Hepatocyte (in vitro differentiated cells): ENCODE measurements around the gene KCTD15. TPM values are rescaled to one million over a fixed set of nuclear protein-coding genes. Genes with fewer than 3 reads are reported as not detected.

Experiments used
- DNase-seq: peaks from one replicate; pipeline ENCODE4 v3.0.0-alpha.2; 2016; ENCODE audit warnings: low spot score
- H2AFZ ChIP-seq: fragments of 200-600 bp; sonication (generic); 2 replicates; pipeline ENCODE4 v1.6.0; 2016; ENCODE audit warnings: antibody characterized with exemption, mild to moderate bottlenecking
- H3K27ac ChIP-seq: fragments of 200-600 bp; sonication (generic); 2 replicates; pipeline ENCODE4 v1.5.1; 2016; ENCODE audit warnings: mild to moderate bottlenecking
- H3K27me3 ChIP-seq: fragments of 200-600 bp; sonication (generic); 2 replicates; pipeline ENCODE4 v1.6.1; 2016
- H3K36me3 ChIP-seq: fragments of 200-600 bp; sonication (generic); replicated peaks from 2 replicates; pipeline ENCODE4 v1.5.1; 2016; ENCODE audit warnings: low read depth; ENCODE audit not compliant: insufficient read depth
- H3K4me1 ChIP-seq: fragments of 200-600 bp; sonication (generic); 2 replicates; pipeline ENCODE4 v1.5.1; 2016; ENCODE audit warnings: mild to moderate bottlenecking, moderate library complexity; ENCODE audit not compliant: insufficient read depth
- H3K4me2 ChIP-seq: fragments of 200-600 bp; sonication (generic); 2 replicates; pipeline ENCODE4 v1.6.0; 2016
- H3K4me3 ChIP-seq: fragments of 200-600 bp; sonication (generic); 2 replicates; pipeline ENCODE4 v1.5.1; 2016; ENCODE audit warnings: mild to moderate bottlenecking
- H3K79me2 ChIP-seq: fragments of 200-600 bp; sonication (generic); 2 replicates; pipeline ENCODE4 v1.6.0; 2017; ENCODE audit warnings: mild to moderate bottlenecking
- H3K9me2 ChIP-seq: fragments of 200-600 bp; sonication (generic); replicated peaks from 2 replicates; pipeline ENCODE4 v1.6.0; 2017; ENCODE audit warnings: mild to moderate bottlenecking; ENCODE audit not compliant: insufficient read depth
- H3K9me3 ChIP-seq: fragments of 200-600 bp; sonication (generic); 2 replicates; pipeline ENCODE4 v1.5.1; 2016; ENCODE audit warnings: low read depth, mild to moderate bottlenecking
- H4K20me1 ChIP-seq: fragments of 200-600 bp; sonication (generic); 2 replicates; pipeline ENCODE4 v1.6.0; 2016; ENCODE audit warnings: mild to moderate bottlenecking; ENCODE audit not compliant: insufficient read depth, poor library complexity, severe bottlenecking
- CTCF ChIP-seq: fragments of 200-600 bp; sonication (generic); IDR thresholded peaks from 2 replicates; pipeline ENCODE4 v1.5.1; 2016; ENCODE audit warnings: antibody characterized with exemption, mild to moderate bottlenecking; ENCODE audit not compliant: poor library complexity
- EZH2 ChIP-seq: fragments of 200-600 bp; sonication (generic); IDR thresholded peaks from 2 replicates; pipeline ENCODE4 v1.6.1; 2016; ENCODE audit warnings: antibody characterized with exemption, mild to moderate bottlenecking, borderline replicate concordance
- EZH2phosphoT487 ChIP-seq: fragments of 200-600 bp; sonication (generic); IDR thresholded peaks from one replicate; pipeline ENCODE4 v1.6.1; 2018; ENCODE audit warnings: antibody characterized with exemption, mild to moderate bottlenecking, low read depth, moderate library complexity; ENCODE audit not compliant: unreplicated experiment, severe bottlenecking
- WGBS: methylation state at CpG from one replicate; pipeline ENCODE4 v1.1.6; 2016; ENCODE audit warnings: low lambda C conversion rate; ENCODE audit errors: missing lambda C conversion rate; 5-methylcytosine and 5-hydroxymethylcytosine counted together
- polyA plus RNA-seq: library from polyadenylated mRNA; unstranded; fragments of >200 nt; fragmentation: Nextera tagmentation; extraction: Ambion mirVana; gene quantifications from 2 replicates; pipeline ENCODE4 v1.2.1, GENCODE V29; 2016
- total RNA-seq: library from RNA; depleted of rRNA; stranded (reverse); fragments of >200 nt; gene quantifications from 2 replicates; pipeline ENCODE4 v1.2.3, GENCODE V29; 2014

The KCTD15 gene
- total and polyA plus RNA-seq, 2 experiments from 2014 or later: 10.1 to 55.8 TPM

GRCh38 chr19:33859016-33859415 lies 62.3 kb downstream of the KCTD15 start:
- Histone ChIP-seq H3K4me1 (no peaks in the 10 kb centered on the region), H3K4me2 (no peak overlapping the region), H2AFZ (no peak overlapping the region), H3K4me3 (no peak overlapping the region), H3K79me2 (no peaks in the 10 kb centered on the region), H3K36me3 (no peaks in the 10 kb centered on the region), H3K9me3 (no peaks in the 10 kb centered on the region), H3K27ac (no peak overlapping the region), H3K27me3 (no peaks in the 10 kb centered on the region), H3K9me2 (no peaks in the 10 kb centered on the region), H4K20me1 (no peaks in the 10 kb centered on the region)
- DNase-seq: no peak
- WGBS: 97% methylated on average over 15 of the region's 17 CpGs
- TF ChIP-seq CTCF: no peak
- no peak for TF ChIP-seq EZH2phosphoT487
- TF ChIP-seq EZH2: no peak

DNA sequence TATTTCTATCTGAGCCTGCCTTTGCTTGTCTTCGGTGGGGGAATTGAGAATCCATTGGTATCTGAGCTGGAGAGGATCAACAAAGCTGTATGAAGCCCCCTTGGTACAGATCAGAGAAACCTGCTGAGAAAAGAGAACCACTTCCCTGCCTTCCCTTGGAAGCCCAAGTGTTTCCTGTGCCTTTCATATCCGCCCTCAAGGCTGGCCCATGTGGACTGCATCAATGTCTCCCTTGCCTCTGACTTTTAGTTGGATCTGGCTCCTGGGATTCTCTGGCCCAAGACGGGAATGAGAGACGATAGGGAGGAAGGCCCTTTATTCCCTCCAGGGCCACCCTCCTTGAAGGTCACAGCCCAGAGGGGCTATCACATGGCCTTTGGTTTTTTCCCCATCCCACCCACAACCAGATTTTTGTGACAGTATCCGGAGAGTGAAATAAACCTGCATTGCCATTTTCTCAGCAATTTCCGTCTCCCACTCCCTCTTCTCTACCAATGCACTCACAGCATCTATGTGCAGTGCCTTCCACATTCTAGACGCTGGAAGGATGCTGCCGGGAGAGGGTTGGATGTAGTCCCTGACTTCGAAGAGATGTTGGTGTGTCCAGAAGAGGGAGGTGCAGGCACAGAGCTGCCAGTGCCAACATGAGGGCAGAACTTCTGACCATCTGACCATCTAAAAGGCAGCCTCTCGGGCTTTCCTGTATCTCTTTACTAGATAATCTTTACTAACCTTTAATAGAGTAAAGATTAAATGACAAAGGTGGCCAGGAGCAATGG lies 63.8 kb downstream of the KCTD15 start:
- H3K4me1 ChIP-seq: no peaks in the 10 kb centered on the region
- DNase-seq: no peak

GRCh38 chr19:33861950-33862349 lies 65.3 kb downstream of the KCTD15 start:
- Histone ChIP-seq H3K4me3 (no peak overlapping the region), H3K9me3 (no peaks in the 10 kb centered on the region), H3K9me2 (no peaks in the 10 kb centered on the region), H3K4me1 (no peaks in the 10 kb centered on the region), H2AFZ (no peak overlapping the region), H3K27ac (no peak overlapping the region), H3K79me2 (no peaks in the 10 kb centered on the region), H3K4me2 (no peak overlapping the region), H3K27me3 (no peaks in the 10 kb centered on the region), H3K36me3 (no peaks in the 10 kb centered on the region), H4K20me1 (no peaks in the 10 kb centered on the region)
- DNase-seq: no peak
- WGBS: 100% methylated on average over 3 of the region's 3 CpGs
- TF ChIP-seq CTCF: no peak
- TF ChIP-seq EZH2phosphoT487: no peak
- TF ChIP-seq EZH2: no peak

More for the DNA sequence above, 63.8 kb downstream of the KCTD15 start:
- Histone ChIP-seq H4K20me1 (no peaks in the 10 kb centered on the region), H3K36me3 (no peaks in the 10 kb centered on the region), H3K9me2 (no peaks in the 10 kb centered on the region), H3K79me2 (no peaks in the 10 kb centered on the region), H3K27me3 (no peaks in the 10 kb centered on the region), H3K9me3 (no peaks in the 10 kb centered on the region), H2AFZ (no peak overlapping the region), H3K4me2 (no peak overlapping the region), H3K27ac (no peak overlapping the region), H3K4me3 (no peak overlapping the region)
- TF ChIP-seq CTCF (no peak), EZH2 (no peak), EZH2phosphoT487 (no peak)
- WGBS: 89% methylated on average over 10 of the region's 10 CpGs
